Nephron (organoid): Measurements from ENCODE around the gene BCORL1.
A peak's percentile ranks its signal among the peaks of the same experiment; 100 is the strongest.

ENCODE experiments used
- H3K27ac Mint-ChIP-seq, 3 experiments: 2 replicates each; pipeline ENCODE4 v1.8.0; 2020; ENCODE audit warnings: mixed read lengths in 3 of 3, mild to moderate bottlenecking in 2 of 3, moderate library complexity in 1 of 3
- H3K27me3 Mint-ChIP-seq: 2 replicates; pipeline ENCODE4 v1.8.0; 2021; ENCODE audit warnings: low read depth, mild to moderate bottlenecking, moderate library complexity, mixed read lengths
- H3K36me3 Mint-ChIP-seq: 2 replicates; pipeline ENCODE4 v1.8.0; 2020; ENCODE audit warnings: low read depth, mixed read lengths
- H3K4me1 Mint-ChIP-seq: 2 replicates; pipeline ENCODE4 v1.8.0; 2020; ENCODE audit warnings: mixed read lengths
- H3K4me3 Mint-ChIP-seq, 3 experiments: 2 replicates each; pipeline ENCODE4 v1.8.0; 2020; ENCODE audit warnings: mild to moderate bottlenecking in 3 of 3, mixed read lengths in 3 of 3, moderate library complexity in 2 of 3
- H3K9me3 Mint-ChIP-seq: 2 replicates; pipeline ENCODE4 v1.8.0; 2020; ENCODE audit warnings: mixed read lengths
- TF ChIP-seq, protein P1 (sequence below), 3 experiments: fragments of 200-600 bp; sonication (generic); IDR thresholded peaks; one replicate each; pipeline ENCODE4 v1.5.0; 2021; ENCODE audit warnings: antibody characterized with exemption in 3 of 3; ENCODE audit not compliant: unreplicated experiment in 3 of 3

The BCORL1 gene

GRCh38 chrX:129980540-129981199 is 1.8 kb upstream of the BCORL1 start:
- TF ChIP-seq, protein P1, sequence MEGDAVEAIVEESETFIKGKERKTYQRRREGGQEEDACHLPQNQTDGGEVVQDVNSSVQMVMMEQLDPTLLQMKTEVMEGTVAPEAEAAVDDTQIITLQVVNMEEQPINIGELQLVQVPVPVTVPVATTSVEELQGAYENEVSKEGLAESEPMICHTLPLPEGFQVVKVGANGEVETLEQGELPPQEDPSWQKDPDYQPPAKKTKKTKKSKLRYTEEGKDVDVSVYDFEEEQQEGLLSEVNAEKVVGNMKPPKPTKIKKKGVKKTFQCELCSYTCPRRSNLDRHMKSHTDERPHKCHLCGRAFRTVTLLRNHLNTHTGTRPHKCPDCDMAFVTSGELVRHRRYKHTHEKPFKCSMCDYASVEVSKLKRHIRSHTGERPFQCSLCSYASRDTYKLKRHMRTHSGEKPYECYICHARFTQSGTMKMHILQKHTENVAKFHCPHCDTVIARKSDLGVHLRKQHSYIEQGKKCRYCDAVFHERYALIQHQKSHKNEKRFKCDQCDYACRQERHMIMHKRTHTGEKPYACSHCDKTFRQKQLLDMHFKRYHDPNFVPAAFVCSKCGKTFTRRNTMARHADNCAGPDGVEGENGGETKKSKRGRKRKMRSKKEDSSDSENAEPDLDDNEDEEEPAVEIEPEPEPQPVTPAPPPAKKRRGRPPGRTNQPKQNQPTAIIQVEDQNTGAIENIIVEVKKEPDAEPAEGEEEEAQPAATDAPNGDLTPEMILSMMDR (IDR thresholded peaks at IDR 0.05; ENCODE audit: unreplicated experiment in 3 of 3): no peak
- no peaks in the 10 kb centered on the region for H3K36me3 Mint-ChIP-seq
- H3K9me3 Mint-ChIP-seq: peaks cover 11% of the 10 kb centered on the region

DNA sequence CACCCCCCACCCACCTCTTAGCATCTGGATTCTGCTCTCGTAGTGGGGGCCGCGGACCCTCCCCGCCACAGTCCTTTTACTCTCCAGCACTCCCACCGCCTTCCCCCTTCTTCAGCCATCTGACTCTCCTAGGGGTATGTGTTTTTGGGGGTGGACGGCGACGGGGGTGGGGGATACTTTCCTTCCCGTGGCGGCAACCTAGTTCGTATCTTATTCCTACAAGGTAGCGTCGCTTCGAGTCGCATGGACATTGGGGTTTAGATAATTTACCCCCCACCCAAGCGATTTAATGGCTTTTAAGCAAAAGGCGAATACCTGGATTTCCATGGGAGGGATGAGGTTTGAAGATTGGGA is 1.3 kb upstream of the BCORL1 start:
- no peaks in the 10 kb centered on the region for H3K36me3 Mint-ChIP-seq
- no peaks in the 10 kb centered on the region for H3K4me1 Mint-ChIP-seq
- H3K9me3 Mint-ChIP-seq: peaks cover 11% of the 10 kb centered on the region

More at GRCh38 chrX:129980540-129981199, 1.8 kb upstream of the BCORL1 start:
- no peak overlapping the region for H3K27ac Mint-ChIP-seq
- H3K27me3 Mint-ChIP-seq: peaks cover 4% of the 10 kb centered on the region
- no peak overlapping the region for H3K4me3 Mint-ChIP-seq
- no peaks in the 10 kb centered on the region for H3K4me1 Mint-ChIP-seq

GRCh38 chrX:129981752-129982299 is 609 bp upstream of the BCORL1 start:
- Mint-ChIP-seq H3K27me3 (peaks cover 4% of the 10 kb centered on the region), H3K4me3 (no peak overlapping the region), H3K4me1 (no peaks in the 10 kb centered on the region), H3K27ac (peak overlapping the region in 1 of 3 experiments; percentile 12), H3K9me3 (peaks cover 11% of the 10 kb centered on the region), H3K36me3 (no peaks in the 10 kb centered on the region)
- TF ChIP-seq, protein P1 (IDR thresholded peaks at IDR 0.05; ENCODE audit: unreplicated experiment in 3 of 3): no peak

More for the DNA sequence above, 1.3 kb upstream of the BCORL1 start:
- Mint-ChIP-seq H3K27me3 (peaks cover 4% of the 10 kb centered on the region), H3K27ac (no peak overlapping the region), H3K4me3 (no peak overlapping the region)
- TF ChIP-seq, protein P1 (IDR thresholded peaks at IDR 0.05; ENCODE audit: unreplicated experiment in 3 of 3): no peak

- H3K27ac Mint-ChIP-seq: no peak overlapping the region
- no peaks in the 10 kb centered on the region for H3K4me1 Mint-ChIP-seq
- no peak overlapping the region for H3K4me3 Mint-ChIP-seq
- H3K36me3 Mint-ChIP-seq: no peaks in the 10 kb centered on the region
- TF ChIP-seq, protein P1 (IDR thresholded peaks at IDR 0.05; ENCODE audit: unreplicated experiment in 3 of 3): no peak
- H3K9me3 Mint-ChIP-seq: peaks cover 11% of the 10 kb centered on the region
- no peaks in the 10 kb centered on the region for H3K27me3 Mint-ChIP-seq
Observed at GRCh38 chrX:129983575-129984110, 1.2 kb downstream of the BCORL1 start.

DNA sequence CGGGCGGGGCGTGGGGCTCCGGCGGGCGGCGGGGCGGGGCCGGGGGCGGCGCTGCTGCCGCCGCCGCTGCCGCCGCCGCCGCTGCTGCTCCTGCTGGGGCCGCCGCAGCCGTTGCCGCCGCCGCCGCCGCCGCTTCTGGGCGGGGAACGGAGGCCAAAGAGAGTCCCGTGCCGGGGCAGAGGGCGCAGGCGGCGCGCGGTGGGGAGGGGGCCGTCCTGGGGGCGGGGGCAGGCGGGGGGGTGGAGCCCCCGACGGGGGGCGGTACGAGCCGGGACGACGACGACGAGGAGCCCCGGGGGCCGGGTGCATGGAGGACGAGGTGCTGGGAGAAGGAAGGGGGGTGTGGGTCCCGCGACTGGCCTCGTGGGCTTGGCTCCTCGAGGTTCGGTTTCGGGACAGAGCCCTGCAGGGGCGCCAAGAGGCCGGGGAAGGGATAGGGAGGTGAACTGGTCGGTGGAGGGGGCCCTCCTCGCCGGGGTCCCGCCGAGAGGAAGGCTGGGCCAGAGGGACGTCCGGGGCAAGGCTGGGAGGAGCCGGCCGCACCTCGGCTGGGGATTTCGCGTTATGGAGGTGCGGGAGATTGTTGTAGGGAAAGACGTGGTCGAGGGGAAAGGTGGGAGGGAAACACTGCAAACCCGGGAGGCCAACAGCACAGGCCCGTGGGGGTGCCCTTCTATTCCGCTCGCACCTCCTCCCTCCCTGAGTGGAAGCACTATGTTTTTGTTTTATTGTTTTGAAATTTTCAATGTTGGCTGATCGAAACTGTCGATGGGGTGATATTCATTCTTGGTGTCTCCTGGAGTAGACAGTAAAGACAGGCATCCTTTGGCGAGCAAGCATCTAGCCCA is 1.9 kb downstream of the BCORL1 start:
- H3K36me3 Mint-ChIP-seq: no peaks in the 10 kb centered on the region
- H3K9me3 Mint-ChIP-seq: peaks cover 11% of the 10 kb centered on the region
- H3K4me3 Mint-ChIP-seq: peak overlapping the region; percentile 86 to 89 (median 89)
- TF ChIP-seq, protein P1 (IDR thresholded peaks at IDR 0.05; ENCODE audit: unreplicated experiment in 3 of 3): no peak
- no peaks in the 10 kb centered on the region for H3K27me3 Mint-ChIP-seq
- peak overlapping the region in 2 of 3 experiments; percentile 40 to 71 for H3K27ac Mint-ChIP-seq
- H3K4me1 Mint-ChIP-seq: no peaks in the 10 kb centered on the region
